ENCODE data around the gene SLC25A12.

- TF ChIP-seq, protein P1, sequence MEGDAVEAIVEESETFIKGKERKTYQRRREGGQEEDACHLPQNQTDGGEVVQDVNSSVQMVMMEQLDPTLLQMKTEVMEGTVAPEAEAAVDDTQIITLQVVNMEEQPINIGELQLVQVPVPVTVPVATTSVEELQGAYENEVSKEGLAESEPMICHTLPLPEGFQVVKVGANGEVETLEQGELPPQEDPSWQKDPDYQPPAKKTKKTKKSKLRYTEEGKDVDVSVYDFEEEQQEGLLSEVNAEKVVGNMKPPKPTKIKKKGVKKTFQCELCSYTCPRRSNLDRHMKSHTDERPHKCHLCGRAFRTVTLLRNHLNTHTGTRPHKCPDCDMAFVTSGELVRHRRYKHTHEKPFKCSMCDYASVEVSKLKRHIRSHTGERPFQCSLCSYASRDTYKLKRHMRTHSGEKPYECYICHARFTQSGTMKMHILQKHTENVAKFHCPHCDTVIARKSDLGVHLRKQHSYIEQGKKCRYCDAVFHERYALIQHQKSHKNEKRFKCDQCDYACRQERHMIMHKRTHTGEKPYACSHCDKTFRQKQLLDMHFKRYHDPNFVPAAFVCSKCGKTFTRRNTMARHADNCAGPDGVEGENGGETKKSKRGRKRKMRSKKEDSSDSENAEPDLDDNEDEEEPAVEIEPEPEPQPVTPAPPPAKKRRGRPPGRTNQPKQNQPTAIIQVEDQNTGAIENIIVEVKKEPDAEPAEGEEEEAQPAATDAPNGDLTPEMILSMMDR (conservative IDR thresholded peaks at IDR 0.05; ENCODE audit: low read depth, low read length): no peak
- no peak for TF ChIP-seq EZH2 (IDR thresholded peaks at IDR 0.05; ENCODE audit: borderline replicate concordance, low read depth, low read length, poor library complexity, severe bottlenecking)
Observed at GRCh38 chr2:171939743-171940071, 45.7 kb upstream of the SLC25A12 start.
